ENCODE data around the gene BLOC1S3. TPM values are rescaled to one million over a fixed set of nuclear protein-coding genes. Genes with fewer than 3 reads are reported as not detected.

The BLOC1S3 gene
- total RNA-seq, 6 experiments from 2014 or later, result 4.7 to 17.0 (median 6.1) TPM

- peaks cover 0 to 20% (median 8%) of the 10 kb centered on the region in 4 donors for H3K4me1 ChIP-seq
- H3K9me3 ChIP-seq, result no peaks in the 10 kb centered on the region
- WGBS (ENCODE audit: insufficient coverage, low coverage, low lambda C conversion rate, missing lambda C conversion rate), result no CpG with 5 or more reads among the region's 64 CpGs
- DNase-seq (no peak), ATAC-seq (no peak)
- H3K27ac ChIP-seq, result no peak overlapping the region
- peaks cover 0 to 24% of the 10 kb centered on the region in 2 donors for H3K27me3 ChIP-seq
- H3K4me3 ChIP-seq, result no peak overlapping the region
- no peaks in the 10 kb centered on the region for H3K36me3 ChIP-seq
- TF ChIP-seq POLR2A (IDR thresholded peaks at IDR 0.05) (no peak), CTCF (IDR thresholded peaks at IDR 0.05) (no peak)
- intact Hi-C loops (cut with DNase I), result loop anchor here in 1 of 2 donors (10.0 kb wide), 1 partner anchor 193 kb away; the partner anchor contains the start of gene KLC3
Measured at GRCh38 chr19:45151821-45152503, 26.6 kb upstream of the BLOC1S3 start.

GRCh38 chr19:45152504-45153338 lies 25.9 kb upstream of the BLOC1S3 start:
- ATAC-seq (peak; percentile 13 to 55 (median 46)), DNase-seq (peak in 1 of 3 donors; percentile 47)
- Histone ChIP-seq H3K27me3 (peaks cover 0 to 24% of the 10 kb centered on the region in 2 donors), H3K4me3 (peak overlapping the region in 1 of 3 donors; percentile 24), H3K9me3 (no peaks in the 10 kb centered on the region), H3K36me3 (no peaks in the 10 kb centered on the region), H3K27ac (no peak overlapping the region), H3K4me1 (peaks cover 0 to 20% (median 8%) of the 10 kb centered on the region in 4 donors)
- 7% methylated on average over 9 of the region's 91 CpGs for WGBS (ENCODE audit: insufficient coverage, low coverage, low lambda C conversion rate, missing lambda C conversion rate)
- no peak for TF ChIP-seq POLR2A (IDR thresholded peaks at IDR 0.05)
- TF ChIP-seq CTCF (IDR thresholded peaks at IDR 0.05), result no peak
- intact Hi-C loops (cut with DNase I), result loop anchor here in 1 of 2 donors (10.0 kb wide), 1 partner anchor 192 kb away; the partner anchor contains the start of gene KLC3

- no peaks in the 10 kb centered on the region for H3K9me3 ChIP-seq
- intact Hi-C loops (cut with DNase I), result loop anchor here in 1 of 2 donors (10.0 kb wide), 1 partner anchor 191 kb away; the partner anchor contains the start of gene KLC3
- peaks cover 0 to 24% of the 10 kb centered on the region in 2 donors for H3K27me3 ChIP-seq
- no peak overlapping the region for H3K27ac ChIP-seq
- DNase-seq, result peak in 1 of 3 donors; percentile 49
- no peak for TF ChIP-seq CTCF (IDR thresholded peaks at IDR 0.05)
- no peak for TF ChIP-seq POLR2A (IDR thresholded peaks at IDR 0.05)
- 1% methylated on average over 14 of the region's 69 CpGs for WGBS (ENCODE audit: insufficient coverage, low coverage, low lambda C conversion rate, missing lambda C conversion rate)
- peaks cover 0 to 20% (median 8%) of the 10 kb centered on the region in 4 donors for H3K4me1 ChIP-seq
- H3K4me3 ChIP-seq, result peak overlapping the region in 1 of 3 donors; percentile 24
- ATAC-seq, result peak; percentile 18 to 42 (median 32)
- H3K36me3 ChIP-seq, result no peaks in the 10 kb centered on the region
Measured at GRCh38 chr19:45153339-45154063, 25.1 kb upstream of the BLOC1S3 start.

All from right lobe of liver (tissue), 6 donors.